Measurements from ENCODE around the gene RAPGEF1. TPM values are rescaled to one million over a fixed set of nuclear protein-coding genes. Genes with fewer than 3 reads are reported as not detected.

The RAPGEF1 gene
- total RNA-seq, 1 donor from 2014 or later = 73.1 TPM

GRCh38 chr9:131733541-131734061 lies 6.3 kb downstream of the RAPGEF1 start:
- H3K4me3 Mint-ChIP-seq (ENCODE audit: unreplicated experiment) = peak overlapping the region; percentile 31
- H3K27ac Mint-ChIP-seq (ENCODE audit: unreplicated experiment) = peak overlapping the region; percentile 94

GRCh38 chr9:131732636-131733289 lies 7.1 kb downstream of the RAPGEF1 start:
- H3K27ac Mint-ChIP-seq (ENCODE audit: unreplicated experiment) = peak overlapping the region; percentile 94
- DNase-seq (ENCODE audit: low spot score) = no peak
- peaks cover 88% of the 10 kb centered on the region for H3K4me1 Mint-ChIP-seq (ENCODE audit: low read depth)
- H3K36me3 Mint-ChIP-seq (ENCODE audit: low read depth) = peaks cover 2% of the 10 kb centered on the region
- no peaks in the 10 kb centered on the region for H3K27me3 Mint-ChIP-seq (ENCODE audit: low read depth)
- no peaks in the 10 kb centered on the region for H3K9me3 Mint-ChIP-seq (ENCODE audit: low read depth)
- no peak for TF ChIP-seq CTCF (IDR thresholded peaks at IDR 0.05)
- H3K4me3 Mint-ChIP-seq (ENCODE audit: unreplicated experiment) = no peak overlapping the region

More at GRCh38 chr9:131733541-131734061, 6.3 kb downstream of the RAPGEF1 start:
- peaks cover 2% of the 10 kb centered on the region for H3K36me3 Mint-ChIP-seq (ENCODE audit: low read depth)
- TF ChIP-seq CTCF (IDR thresholded peaks at IDR 0.05) = no peak
- DNase-seq (ENCODE audit: low spot score) = peak; percentile 44
- H3K9me3 Mint-ChIP-seq (ENCODE audit: low read depth) = no peaks in the 10 kb centered on the region
- H3K27me3 Mint-ChIP-seq (ENCODE audit: low read depth) = no peaks in the 10 kb centered on the region
- peaks cover 84% of the 10 kb centered on the region for H3K4me1 Mint-ChIP-seq (ENCODE audit: low read depth)

GRCh38 chr9:131732061-131732526 lies 7.8 kb downstream of the RAPGEF1 start:
- Mint-ChIP-seq H3K27ac (ENCODE audit: unreplicated experiment) (peak overlapping the region; percentile 81), H3K4me3 (ENCODE audit: unreplicated experiment) (no peak overlapping the region), H3K9me3 (ENCODE audit: low read depth) (no peaks in the 10 kb centered on the region), H3K27me3 (ENCODE audit: low read depth) (no peaks in the 10 kb centered on the region), H3K4me1 (ENCODE audit: low read depth) (peaks cover 90% of the 10 kb centered on the region), H3K36me3 (ENCODE audit: low read depth) (peaks cover under 1% of the 10 kb centered on the region)
- TF ChIP-seq CTCF (IDR thresholded peaks at IDR 0.05) = no peak
- no peak for DNase-seq (ENCODE audit: low spot score)

- no peak for TF ChIP-seq CTCF (IDR thresholded peaks at IDR 0.05)
- H3K4me3 Mint-ChIP-seq (ENCODE audit: unreplicated experiment) = no peak overlapping the region
- no peaks in the 10 kb centered on the region for H3K36me3 Mint-ChIP-seq (ENCODE audit: low read depth)
- no peak for DNase-seq (ENCODE audit: low spot score)
- H3K9me3 Mint-ChIP-seq (ENCODE audit: low read depth) = no peaks in the 10 kb centered on the region
- H3K27ac Mint-ChIP-seq (ENCODE audit: unreplicated experiment) = peak overlapping the region; percentile 81
- peaks cover 90% of the 10 kb centered on the region for H3K4me1 Mint-ChIP-seq (ENCODE audit: low read depth)
- H3K27me3 Mint-ChIP-seq (ENCODE audit: low read depth) = no peaks in the 10 kb centered on the region
Measured at GRCh38 chr9:131731644-131732043, 8.2 kb downstream of the RAPGEF1 start.

GRCh38 chr9:131731237-131731636 lies 8.6 kb downstream of the RAPGEF1 start:
- H3K9me3 Mint-ChIP-seq (ENCODE audit: low read depth) = no peaks in the 10 kb centered on the region
- DNase-seq (ENCODE audit: low spot score) = no peak
- H3K27me3 Mint-ChIP-seq (ENCODE audit: low read depth) = no peaks in the 10 kb centered on the region
- H3K4me3 Mint-ChIP-seq (ENCODE audit: unreplicated experiment) = no peak overlapping the region
- H3K4me1 Mint-ChIP-seq (ENCODE audit: low read depth) = peaks cover 87% of the 10 kb centered on the region
- TF ChIP-seq CTCF (IDR thresholded peaks at IDR 0.05) = no peak
- H3K27ac Mint-ChIP-seq (ENCODE audit: unreplicated experiment) = peak overlapping the region; percentile 81
- no peaks in the 10 kb centered on the region for H3K36me3 Mint-ChIP-seq (ENCODE audit: low read depth)

Data from chondrocyte (in vitro differentiated cells).